Right lobe of liver (tissue), 6 donors: Measurements from ENCODE around the gene OMD. TPM values are rescaled to one million over a fixed set of nuclear protein-coding genes. Genes with fewer than 3 reads are reported as not detected.

ENCODE experiments used
- ATAC-seq, 4 donors: fragments of 200-7000 bp; cut with Tn5 transposase; one replicate each; pipeline ENCODE4 v1.9.1; 2020; ENCODE audit warnings: mild to moderate bottlenecking in 4 of 4, moderate library complexity in 4 of 4
- DNase-seq, 3 donors: peaks; one replicate each; pipeline ENCODE4 v3.0.0-alpha.2; 2020
- H3K27ac ChIP-seq, 3 donors: fragments of 200-600 bp; one replicate each; pipeline ENCODE4 v1.8.0; 2022
- H3K27me3 ChIP-seq, 2 donors: fragments of 200-600 bp; one replicate each; pipeline ENCODE4 v1.8.0; 2022
- H3K36me3 ChIP-seq, 4 donors: fragments of 200-600 bp; sonication (generic) in 1 of 4; one replicate each; pipeline versions ENCODE4 v1.5.1 to v1.8.0; 2017 to 2022; ENCODE audit warnings: control low read depth in 1 of 4
- H3K4me1 ChIP-seq, 4 donors: fragments of 200-600 bp; sonication (generic) in 1 of 4; one replicate each; pipeline versions ENCODE4 v1.5.1 to v1.8.0; 2017 to 2022; ENCODE audit warnings: control low read depth in 1 of 4
- H3K4me3 ChIP-seq, 3 donors: fragments of 200-600 bp; one replicate each; pipeline ENCODE4 v1.8.0; 2022
- H3K9me3 ChIP-seq, 4 donors: fragments of 200-600 bp; sonication (generic) in 1 of 4; one replicate each; pipeline versions ENCODE4 v1.5.1 to v1.8.0; 2017 to 2022; ENCODE audit warnings: control low read depth in 1 of 4
- CTCF ChIP-seq, 4 donors: fragments of 200-600 bp in 3 of 4; fragments of 450-650 bp in 1 of 4; IDR thresholded peaks; one replicate each; pipeline versions ENCODE4 v1.5.1 to v1.8.0; 2016 to 2022; ENCODE audit warnings: antibody characterized with exemption in 4 of 4, mild to moderate bottlenecking in 2 of 4
- POLR2A ChIP-seq: fragments of 450-650 bp; IDR thresholded peaks from one replicate; pipeline ENCODE4 v1.6.1; 2017; ENCODE audit warnings: antibody characterized with exemption, mild to moderate bottlenecking
- WGBS: methylation state at CpG from one replicate; pipeline ENCODE4 v1.1.6; 2018; ENCODE audit warnings: low coverage, low lambda C conversion rate; ENCODE audit not compliant: insufficient coverage; ENCODE audit errors: missing lambda C conversion rate; 5-methylcytosine and 5-hydroxymethylcytosine counted together
- intact Hi-C, 2 donors: fragments of 100-400 bp; cut with DNase I; formaldehyde crosslinking; loops; one replicate each; pipeline versions ENCODE4 v1.11.2 to v1.14.1; 2022
- total RNA-seq, 6 experiments: library from RNA; depleted of rRNA in 2 of 6; stranded (reverse); fragments of >200 nt in 2 of 6; fragmentation: NEBNext Ultra II Directional in 3 of 6; extraction: Animal tissue kit (Norgen Biotek cat#: 25700) in 3 of 6; gene quantifications; one replicate each; pipeline versions ENCODE4 v1.1.0 to v1.2.4, GENCODE V29; 2016 to 2023
- donor health status: DM: no; HTN: yes; CAD: no.
- donor health status: DM: no; HTN: no; CAD: no.
- donor health status: DM: no; HTN: no; CAD: no.
- donor health status: DM: no; HTN: yes; CAD: no.
- donor health status: DM: no; HTN: yes; CAD: no.

OMD gene
- total RNA-seq, 6 experiments from 2014 or later: 0.11 to 2.0 (median 0.56) TPM; not detected in 1

- Histone ChIP-seq H3K4me3 (no peak overlapping the region), H3K27ac (no peak overlapping the region), H3K36me3 (no peaks in the 10 kb centered on the region), H3K27me3 (no peaks in the 10 kb centered on the region), H3K9me3 (no peaks in the 10 kb centered on the region), H3K4me1 (no peaks in the 10 kb centered on the region)
- WGBS: 81% methylated on average over 4 of the region's 5 CpGs
- TF ChIP-seq POLR2A (no peak), CTCF (IDR thresholded peaks at IDR 0.05) (no peak)
- intact Hi-C loops: no loop called here
- no peak for DNase-seq
- ATAC-seq: no peak
Observed at GRCh38 chr9:92426501-92427145, 2.4 kb upstream of the OMD start.

- Histone ChIP-seq H3K4me1 (no peaks in the 10 kb centered on the region), H3K36me3 (no peaks in the 10 kb centered on the region), H3K27me3 (no peaks in the 10 kb centered on the region), H3K4me3 (no peak overlapping the region), H3K27ac (no peak overlapping the region), H3K9me3 (no peaks in the 10 kb centered on the region)
- DNase-seq: no peak
- no peak for TF ChIP-seq CTCF (IDR thresholded peaks at IDR 0.05)
- TF ChIP-seq POLR2A: no peak
- intact Hi-C loops: no loop called here
- ATAC-seq: no peak
- 61% methylated on average over 2 of the region's 2 CpGs for WGBS
Observed at GRCh38 chr9:92425474-92425873, 1.2 kb upstream of the OMD start.

DNA sequence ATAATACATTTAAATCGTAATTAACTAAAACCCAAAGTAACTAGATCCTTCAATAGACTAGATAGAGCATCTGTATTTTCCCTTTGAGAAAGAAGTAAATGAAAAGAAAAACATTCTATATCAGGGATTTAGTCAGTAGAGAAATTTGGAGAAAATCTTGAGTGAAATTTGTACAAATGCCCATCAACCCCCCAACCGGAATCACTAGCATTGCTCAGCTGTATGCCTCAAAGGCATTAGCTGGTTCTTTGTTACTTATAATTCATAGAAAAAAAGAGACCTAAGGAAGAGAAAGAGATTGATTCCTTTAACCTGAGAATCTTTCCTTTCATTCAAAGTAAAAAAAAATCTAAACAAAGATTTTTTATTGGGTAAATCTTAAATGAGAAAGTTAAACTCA lies 659 bp downstream of the OMD start:
- Histone ChIP-seq H3K9me3 (no peaks in the 10 kb centered on the region), H3K27ac (no peak overlapping the region), H3K4me3 (no peak overlapping the region), H3K4me1 (no peaks in the 10 kb centered on the region), H3K27me3 (no peaks in the 10 kb centered on the region), H3K36me3 (no peaks in the 10 kb centered on the region)
- WGBS: 92% methylated on average over 2 of the region's 2 CpGs
- TF ChIP-seq CTCF (IDR thresholded peaks at IDR 0.05): no peak
- no peak for TF ChIP-seq POLR2A
- DNase-seq (no peak), ATAC-seq (no peak)
- intact Hi-C loops: no loop called here

- Histone ChIP-seq H3K36me3 (no peaks in the 10 kb centered on the region), H3K27me3 (no peaks in the 10 kb centered on the region), H3K27ac (no peak overlapping the region), H3K9me3 (no peaks in the 10 kb centered on the region), H3K4me1 (no peaks in the 10 kb centered on the region), H3K4me3 (no peak overlapping the region)
- ATAC-seq (no peak), DNase-seq (no peak)
- intact Hi-C loops: no loop called here
- WGBS: 89% methylated on average over 1 of the region's 2 CpGs
- no peak for TF ChIP-seq POLR2A
- no peak for TF ChIP-seq CTCF (IDR thresholded peaks at IDR 0.05)
Observed at GRCh38 chr9:92422611-92423338, 1.5 kb downstream of the OMD start.
